Smooth muscle cell of the brain vasculature (primary cell): ENCODE data around the gene RPL10.

Experiments
- DNase-seq: peaks from one replicate; pipeline ENCODE4 v3.0.0-alpha.2; 2012; ENCODE audit warnings: low read depth, low spot score

RPL10 gene

GRCh38 chrX:154401045-154401799 lies 3.0 kb downstream of the RPL10 start:
- DNase-seq: no peak

- DNase-seq: no peak
Observed at GRCh38 chrX:154401918-154402621, 3.9 kb downstream of the RPL10 start.

- no peak for DNase-seq
Observed at GRCh38 chrX:154402622-154403127, 4.5 kb downstream of the RPL10 start.

GRCh38 chrX:154403192-154403591 lies 5.0 kb downstream of the RPL10 start:
- no peak for DNase-seq

- no peak for DNase-seq
Observed at GRCh38 chrX:154403858-154404257, 5.7 kb downstream of the RPL10 start.

- no peak for DNase-seq
Observed at GRCh38 chrX:154404625-154405192, 6.5 kb downstream of the RPL10 start.

- DNase-seq: no peak
Observed at GRCh38 chrX:154408659-154409221, 10.6 kb downstream of the RPL10 start.

- peak; percentile 69 for DNase-seq
Observed at GRCh38 chrX:154409222-154409871, 11.2 kb downstream of the RPL10 start, which contains the start of gene DNASE1L1. Gene DNASE1L1 (minus strand): TSS chrX:154409254. CDS start chrX:154405568, 3,686 bp downstream.

- no peak for DNase-seq
Observed at GRCh38 chrX:154411981-154412340, 13.8 kb downstream of the RPL10 start.

GRCh38 chrX:154412468-154412867 lies 14.3 kb downstream of the RPL10 start:
- no peak for DNase-seq

GRCh38 chrX:154413142-154413541 lies 15.0 kb downstream of the RPL10 start:
- no peak for DNase-seq

- DNase-seq: no peak
Observed at GRCh38 chrX:154417157-154417556, 19.0 kb downstream of the RPL10 start.

GRCh38 chrX:154419189-154419588 lies 21.0 kb downstream of the RPL10 start:
- DNase-seq: no peak

GRCh38 chrX:154419688-154420401 lies 21.7 kb downstream of the RPL10 start:
- no peak for DNase-seq

GRCh38 chrX:154420402-154420756 lies 22.2 kb downstream of the RPL10 start:
- no peak for DNase-seq

GRCh38 chrX:154426916-154427770 lies 29.0 kb downstream of the RPL10 start:
- no peak for DNase-seq

GRCh38 chrX:154428176-154429171 lies 30.3 kb downstream of the RPL10 start, which contains the start of gene ATP6AP1:
Gene ATP6AP1 (plus strand): TSS chrX:154428677. CDS start chrX:154428693, 16 bp downstream.
- DNase-seq: peak; percentile 74

GRCh38 chrX:154429711-154430110 lies 31.5 kb downstream of the RPL10 start:
- DNase-seq: no peak

- no peak for DNase-seq
Observed at GRCh38 chrX:154430479-154430878, 32.3 kb downstream of the RPL10 start.
